Endothelial cell (in vitro differentiated cells): Measurements from ENCODE around the gene ATF7. TPM values are rescaled to one million over a fixed set of nuclear protein-coding genes. Genes with fewer than 3 reads are reported as not detected.

ENCODE experiments used
- DNase-seq: peaks from one replicate; pipeline ENCODE4 v3.0.0; 2021; ENCODE audit warnings: low spot score
- H3K27ac Mint-ChIP-seq: one replicate; pipeline ENCODE4 v1.8.0; 2021; ENCODE audit warnings: mixed read lengths, inconsistent platforms; ENCODE audit not compliant: unreplicated experiment
- H3K27me3 Mint-ChIP-seq: one replicate; pipeline ENCODE4 v1.8.0; 2021; ENCODE audit warnings: mild to moderate bottlenecking, moderate library complexity, mixed read lengths, inconsistent platforms; ENCODE audit not compliant: unreplicated experiment
- H3K36me3 Mint-ChIP-seq: one replicate; pipeline ENCODE4 v1.8.0; 2021; ENCODE audit warnings: mild to moderate bottlenecking, low read depth, mixed read lengths, inconsistent platforms; ENCODE audit not compliant: unreplicated experiment
- H3K4me1 Mint-ChIP-seq: one replicate; pipeline ENCODE4 v1.8.0; 2021; ENCODE audit warnings: mild to moderate bottlenecking, mixed read lengths, inconsistent platforms; ENCODE audit not compliant: unreplicated experiment
- H3K4me3 Mint-ChIP-seq: one replicate; pipeline ENCODE4 v1.8.0; 2021; ENCODE audit warnings: mild to moderate bottlenecking, mixed read lengths, inconsistent platforms; ENCODE audit not compliant: unreplicated experiment
- H3K9me3 Mint-ChIP-seq: one replicate; pipeline ENCODE4 v1.8.0; 2021; ENCODE audit warnings: mixed read lengths, inconsistent platforms; ENCODE audit not compliant: unreplicated experiment
- CTCF ChIP-seq: fragments of 200-600 bp; sonication (generic); IDR thresholded peaks from one replicate; pipeline ENCODE4 v1.5.0; 2021; ENCODE audit warnings: antibody characterized with exemption; ENCODE audit not compliant: unreplicated experiment
- total RNA-seq: library from RNA; stranded (reverse); fragmentation: NEBNext Ultra II Directional; extraction: Animal tissue kit (Norgen Biotek cat#: 25700); gene quantifications from one replicate; pipeline ENCODE4 v1.2.1, GENCODE V29; 2021; ENCODE audit not compliant: unreplicated experiment

ATF7 gene
- total RNA-seq, 1 donor from 2014 or later = 63.3 TPM

GRCh38 chr12:53532021-53532420 is 94.2 kb downstream of the ATF7 start:
- H3K4me3 Mint-ChIP-seq = no peak overlapping the region
- no peaks in the 10 kb centered on the region for H3K4me1 Mint-ChIP-seq
- no peaks in the 10 kb centered on the region for H3K9me3 Mint-ChIP-seq
- H3K36me3 Mint-ChIP-seq = peaks cover 39% of the 10 kb centered on the region
- no peak for TF ChIP-seq CTCF
- DNase-seq = no peak
- H3K27me3 Mint-ChIP-seq = peaks cover 1% of the 10 kb centered on the region
- H3K27ac Mint-ChIP-seq = no peak overlapping the region

- H3K27ac Mint-ChIP-seq = no peak overlapping the region
- no peak for TF ChIP-seq CTCF
- no peaks in the 10 kb centered on the region for H3K4me1 Mint-ChIP-seq
- no peaks in the 10 kb centered on the region for H3K9me3 Mint-ChIP-seq
- H3K4me3 Mint-ChIP-seq = no peak overlapping the region
- DNase-seq = no peak
- peaks cover 1% of the 10 kb centered on the region for H3K27me3 Mint-ChIP-seq
- H3K36me3 Mint-ChIP-seq = peaks cover 43% of the 10 kb centered on the region
Observed at GRCh38 chr12:53530920-53531319, 95.3 kb downstream of the ATF7 start.

GRCh38 chr12:53530061-53530460 is 96.1 kb downstream of the ATF7 start:
- no peaks in the 10 kb centered on the region for H3K4me1 Mint-ChIP-seq
- no peak for DNase-seq
- no peak for TF ChIP-seq CTCF
- H3K36me3 Mint-ChIP-seq = peaks cover 42% of the 10 kb centered on the region
- H3K27ac Mint-ChIP-seq = no peak overlapping the region
- H3K4me3 Mint-ChIP-seq = no peak overlapping the region
- H3K27me3 Mint-ChIP-seq = peaks cover 1% of the 10 kb centered on the region
- no peaks in the 10 kb centered on the region for H3K9me3 Mint-ChIP-seq

- Mint-ChIP-seq H3K27ac (no peak overlapping the region), H3K36me3 (peaks cover 50% of the 10 kb centered on the region), H3K27me3 (peaks cover 2% of the 10 kb centered on the region), H3K4me1 (no peaks in the 10 kb centered on the region), H3K9me3 (no peaks in the 10 kb centered on the region), H3K4me3 (no peak overlapping the region)
- no peak for DNase-seq
- TF ChIP-seq CTCF = no peak
Observed at GRCh38 chr12:53524476-53524875, 101.7 kb downstream of the ATF7 start.

- Mint-ChIP-seq H3K27me3 (peaks cover 2% of the 10 kb centered on the region), H3K9me3 (no peaks in the 10 kb centered on the region)
Observed at GRCh38 chr12:53523131-53523530, 103.1 kb downstream of the ATF7 start.

More at GRCh38 chr12:53523131-53523530, 103.1 kb downstream of the ATF7 start:
- H3K4me1 Mint-ChIP-seq = no peaks in the 10 kb centered on the region
- no peak overlapping the region for H3K4me3 Mint-ChIP-seq
- H3K27ac Mint-ChIP-seq = no peak overlapping the region
- H3K36me3 Mint-ChIP-seq = peaks cover 47% of the 10 kb centered on the region
- TF ChIP-seq CTCF = no peak
- DNase-seq = no peak
